Suppressor macrophage treated with lipopolysaccharide for 1 hour (primary cell): ENCODE measurements around the gene FZD2.
"Not testable (repeated sequence)": the region's sequence is repeated elsewhere in the genome, so short reads cannot be mapped to it uniquely, and the experiment has no call there.

Source experiments
- DNase-seq, 3 donors: peaks; one replicate each; pipeline ENCODE4 v3.0.0-alpha.2; 2020 to 2022

The FZD2 gene

GRCh38 chr17:44546671-44547606 lies 10.3 kb upstream of the FZD2 start:
- DNase-seq, result peak; percentile 54 to 65 (median 65)

- DNase-seq, result peak in 2 of 3 donors; percentile 46 to 51
Measured at GRCh38 chr17:44547625-44548267, 9.5 kb upstream of the FZD2 start.

GRCh38 chr17:44548376-44549230 lies 8.7 kb upstream of the FZD2 start:
- DNase-seq, result peak; percentile 52 to 64 (median 57)

GRCh38 chr17:44549686-44550085 lies 7.6 kb upstream of the FZD2 start:
- peak; percentile 51 to 61 (median 55) for DNase-seq

- DNase-seq, result no peak
Measured at GRCh38 chr17:44552361-44552760, 4.9 kb upstream of the FZD2 start.

GRCh38 chr17:44555099-44555498 lies 2.2 kb upstream of the FZD2 start:
- no peak for DNase-seq

- peak; percentile 51 to 55 (median 53) for DNase-seq
Measured at GRCh38 chr17:44556166-44556831, 985 bp upstream of the FZD2 start.

GRCh38 chr17:44557651-44558285 lies 484 bp downstream of the FZD2 start:
- DNase-seq, result peak; percentile 49 to 77 (median 57)

- DNase-seq, result no peak
Measured at GRCh38 chr17:44558334-44558709, 1.0 kb downstream of the FZD2 start.

- DNase-seq, result no peak
Measured at GRCh38 chr17:44558710-44559633, 1.7 kb downstream of the FZD2 start.

- no peak for DNase-seq
Measured at GRCh38 chr17:44559634-44560554, 2.6 kb downstream of the FZD2 start.

GRCh38 chr17:44561237-44561623 lies 3.9 kb downstream of the FZD2 start:
- no peak for DNase-seq

- no peak for DNase-seq
Measured at GRCh38 chr17:44564429-44564828, 7.1 kb downstream of the FZD2 start.

GRCh38 chr17:44565866-44566443 lies 8.7 kb downstream of the FZD2 start:
- peak in 1 of 3 donors; percentile 28 for DNase-seq

GRCh38 chr17:44568311-44568944 lies 11.1 kb downstream of the FZD2 start:
- DNase-seq, result not testable (repeated sequence)

GRCh38 chr17:44568945-44569858 lies 11.9 kb downstream of the FZD2 start:
- DNase-seq, result no peak

- DNase-seq, result no peak
Measured at GRCh38 chr17:44572801-44573200, 15.5 kb downstream of the FZD2 start.

GRCh38 chr17:44575403-44575802 lies 18.1 kb downstream of the FZD2 start:
- peak in 1 of 3 donors; percentile 15 for DNase-seq
